ENCODE data around the gene HEATR5A. TPM values are rescaled to one million over a fixed set of nuclear protein-coding genes. Genes with fewer than 3 reads are reported as not detected.

Gene HEATR5A
- total and polyA plus RNA-seq, 2 of the 13 experiments (the other 11 are each of a cell fraction or from before 2014, with no cell fraction given), result 36.4 to 105 TPM

DNA sequence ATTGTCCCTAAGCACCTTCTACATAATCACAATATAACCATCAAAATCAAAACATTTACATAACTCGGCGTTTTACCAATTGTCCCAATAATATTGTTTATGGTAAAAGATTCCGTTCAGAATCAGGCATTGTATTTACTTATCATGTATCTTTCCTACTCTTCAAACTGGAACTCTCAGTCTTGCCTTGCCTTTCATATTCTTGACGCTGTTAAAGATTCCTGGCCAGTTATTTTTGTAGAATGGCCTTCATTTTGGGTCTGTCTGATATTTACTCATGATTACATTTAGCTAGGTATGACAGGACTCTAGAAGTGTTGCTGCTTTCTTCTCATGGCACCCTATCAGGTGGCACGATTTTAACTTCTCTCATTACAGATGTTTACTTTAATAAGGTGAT is 850 bp upstream of the HEATR5A start (continued):
- TF ChIP-seq, protein P1, sequence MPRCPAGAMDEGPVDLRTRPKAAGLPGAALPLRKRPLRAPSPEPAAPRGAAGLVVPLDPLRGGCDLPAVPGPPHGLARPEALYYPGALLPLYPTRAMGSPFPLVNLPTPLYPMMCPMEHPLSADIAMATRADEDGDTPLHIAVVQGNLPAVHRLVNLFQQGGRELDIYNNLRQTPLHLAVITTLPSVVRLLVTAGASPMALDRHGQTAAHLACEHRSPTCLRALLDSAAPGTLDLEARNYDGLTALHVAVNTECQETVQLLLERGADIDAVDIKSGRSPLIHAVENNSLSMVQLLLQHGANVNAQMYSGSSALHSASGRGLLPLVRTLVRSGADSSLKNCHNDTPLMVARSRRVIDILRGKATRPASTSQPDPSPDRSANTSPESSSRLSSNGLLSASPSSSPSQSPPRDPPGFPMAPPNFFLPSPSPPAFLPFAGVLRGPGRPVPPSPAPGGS (CRISPR knock-in tag; IDR thresholded peaks at IDR 0.05), result no peak
- TF ChIP-seq ZBTB26 (CRISPR knock-in tag; IDR thresholded peaks at IDR 0.05; ENCODE audit: borderline replicate concordance) (no peak), ZMYM4 (CRISPR knock-in tag; IDR thresholded peaks at IDR 0.05) (no peak), CENPT (CRISPR knock-in tag; IDR thresholded peaks at IDR 0.05; ENCODE audit: low read depth) (no peak), TFDP2 (CRISPR knock-in tag; IDR thresholded peaks at IDR 0.05) (no peak), NR2F1 (CRISPR knock-in tag; IDR thresholded peaks at IDR 0.05) (no peak), ZNF501 (CRISPR knock-in tag; IDR thresholded peaks at IDR 0.05) (no peak), SRSF9 (IDR thresholded peaks at IDR 0.05; ENCODE audit: borderline replicate concordance, insufficient read depth, low read depth, low read length, poor library complexity, severe bottlenecking) (no peak), ZNF7 (CRISPR knock-in tag; IDR thresholded peaks at IDR 0.05) (no peak), ZBTB37 (CRISPR knock-in tag; IDR thresholded peaks at IDR 0.05) (no peak), ZSCAN29 (CRISPR knock-in tag; conservative IDR thresholded peaks at IDR 0.05) (no peak), ZNF354B (CRISPR knock-in tag; IDR thresholded peaks at IDR 0.05) (peak; percentile 84; the same call in 1 of the 2 replicates), FLYWCH1 (CRISPR knock-in tag; IDR thresholded peaks at IDR 0.05) (no peak), MTA1 (CRISPR knock-in tag; IDR thresholded peaks at IDR 0.05; ENCODE audit: borderline replicate concordance) (no peak), MTA3 (CRISPR knock-in tag; IDR thresholded peaks at IDR 0.05) (no peak), REPIN1 (CRISPR knock-in tag; IDR thresholded peaks at IDR 0.05; ENCODE audit: borderline replicate concordance, low read depth) (no peak), FOXP1 (IDR thresholded peaks at IDR 0.05) (no peak), FOXP1 (CRISPR knock-in tag; IDR thresholded peaks at IDR 0.05) (no peak), ZFP37 (CRISPR knock-in tag; IDR thresholded peaks at IDR 0.05; ENCODE audit: borderline replicate concordance) (no peak), ZNF552 (CRISPR knock-in tag; IDR thresholded peaks at IDR 0.05; ENCODE audit: borderline replicate concordance) (no peak), KAT2B (IDR thresholded peaks at IDR 0.05; ENCODE audit: borderline replicate concordance, low read depth, low read length) (no peak), ZFAT (CRISPR knock-in tag; conservative IDR thresholded peaks at IDR 0.05) (no peak)
- TF ChIP-seq, protein P2, sequence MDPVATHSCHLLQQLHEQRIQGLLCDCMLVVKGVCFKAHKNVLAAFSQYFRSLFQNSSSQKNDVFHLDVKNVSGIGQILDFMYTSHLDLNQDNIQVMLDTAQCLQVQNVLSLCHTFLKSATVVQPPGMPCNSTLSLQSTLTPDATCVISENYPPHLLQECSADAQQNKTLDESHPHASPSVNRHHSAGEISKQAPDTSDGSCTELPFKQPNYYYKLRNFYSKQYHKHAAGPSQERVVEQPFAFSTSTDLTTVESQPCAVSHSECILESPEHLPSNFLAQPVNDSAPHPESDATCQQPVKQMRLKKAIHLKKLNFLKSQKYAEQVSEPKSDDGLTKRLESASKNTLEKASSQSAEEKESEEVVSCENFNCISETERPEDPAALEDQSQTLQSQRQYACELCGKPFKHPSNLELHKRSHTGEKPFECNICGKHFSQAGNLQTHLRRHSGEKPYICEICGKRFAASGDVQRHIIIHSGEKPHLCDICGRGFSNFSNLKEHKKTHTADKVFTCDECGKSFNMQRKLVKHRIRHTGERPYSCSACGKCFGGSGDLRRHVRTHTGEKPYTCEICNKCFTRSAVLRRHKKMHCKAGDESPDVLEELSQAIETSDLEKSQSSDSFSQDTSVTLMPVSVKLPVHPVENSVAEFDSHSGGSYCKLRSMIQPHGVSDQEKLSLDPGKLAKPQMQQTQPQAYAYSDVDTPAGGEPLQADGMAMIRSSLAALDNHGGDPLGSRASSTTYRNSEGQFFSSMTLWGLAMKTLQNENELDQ (CRISPR knock-in tag; IDR thresholded peaks at IDR 0.05; ENCODE audit: borderline replicate concordance), result no peak
